H9 (cell line): ENCODE results near the gene SFMBT1. TPM values are rescaled to one million over a fixed set of nuclear protein-coding genes. Genes with fewer than 3 reads are reported as not detected.

Experiments
- DNase-seq: peaks from one replicate; pipeline ENCODE4 v3.0.0-alpha.2; 2017
- H2AFZ ChIP-seq: one replicate; pipeline ENCODE4 v1.6.1; 2013; ENCODE audit warnings: mild to moderate bottlenecking, low read length, control low read depth, moderate library complexity
- H2AK5ac ChIP-seq: 2 replicates; pipeline ENCODE4 v1.6.1; 2013; ENCODE audit warnings: low read length, control low read depth, mixed read lengths; ENCODE audit not compliant: insufficient read length
- H2BK120ac ChIP-seq: one replicate; pipeline ENCODE4 v1.6.1; 2013; ENCODE audit warnings: low read depth, mild to moderate bottlenecking, low read length, control low read depth, inconsistent platforms; ENCODE audit not compliant: poor library complexity, severe bottlenecking
- H2BK12ac ChIP-seq: 2 replicates; pipeline ENCODE4 v1.6.1; 2013; ENCODE audit warnings: low read length, control low read depth, mixed read lengths, low read depth; ENCODE audit not compliant: insufficient read length
- H2BK15ac ChIP-seq: 2 replicates; pipeline ENCODE4 v1.6.1; 2013; ENCODE audit warnings: low read depth, low read length, control low read depth
- H2BK20ac ChIP-seq: one replicate; pipeline ENCODE4 v1.6.1; 2013; ENCODE audit warnings: low read depth, mild to moderate bottlenecking, low read length, control low read depth, inconsistent platforms; ENCODE audit not compliant: poor library complexity, severe bottlenecking
- H2BK5ac ChIP-seq: 2 replicates; pipeline ENCODE4 v1.6.1; 2013; ENCODE audit warnings: low read length, control low read depth, mixed read lengths; ENCODE audit not compliant: insufficient read length
- H3K14ac ChIP-seq: 2 replicates; pipeline ENCODE4 v1.6.1; 2013; ENCODE audit warnings: low read length, control low read depth; ENCODE audit not compliant: insufficient read depth
- H3K18ac ChIP-seq: 2 replicates; pipeline ENCODE4 v1.6.1; 2013; ENCODE audit warnings: low read depth, mild to moderate bottlenecking, mixed read lengths, low read length, control low read depth; ENCODE audit not compliant: insufficient read length
- H3K23ac ChIP-seq: 2 replicates; pipeline ENCODE4 v1.6.1; 2013; ENCODE audit warnings: low read length, control low read depth, mixed read lengths, low read depth; ENCODE audit not compliant: insufficient read length
- H3K23me2 ChIP-seq: 2 replicates; pipeline ENCODE4 v1.6.1; 2013; ENCODE audit warnings: low read depth, mild to moderate bottlenecking, mixed read lengths, low read length, control low read depth; ENCODE audit not compliant: insufficient read length, poor library complexity, severe bottlenecking
- H3K27ac ChIP-seq: 2 replicates; pipeline ENCODE4 v1.5.1; 2013; ENCODE audit warnings: low read length, control low read depth, mixed read lengths, low read depth; ENCODE audit not compliant: insufficient read length
- H3K27me3 ChIP-seq: 2 replicates; pipeline ENCODE4 v1.6.1; 2013; ENCODE audit warnings: low read length, control low read depth, inconsistent platforms; ENCODE audit not compliant: insufficient read depth
- H3K4ac ChIP-seq: 2 replicates; pipeline ENCODE4 v1.6.1; 2013; ENCODE audit warnings: low read depth, mild to moderate bottlenecking, control low read depth, inconsistent platforms, low read length, moderate library complexity
- H3K4me1 ChIP-seq: 2 replicates; pipeline ENCODE4 v1.6.1; 2013; ENCODE audit warnings: low read length, control low read depth, inconsistent platforms; ENCODE audit not compliant: insufficient read depth
- H3K4me2 ChIP-seq: 2 replicates; pipeline ENCODE4 v1.6.1; 2013; ENCODE audit warnings: low read length, control low read depth, mixed read lengths; ENCODE audit not compliant: insufficient read length, insufficient read depth
- H3K56ac ChIP-seq: 2 replicates; pipeline ENCODE4 v1.6.1; 2013; ENCODE audit warnings: low read depth, mild to moderate bottlenecking, mixed read lengths, low read length, control low read depth; ENCODE audit not compliant: insufficient read length
- H3K79me1 ChIP-seq: 2 replicates; pipeline ENCODE4 v1.6.1; 2013; ENCODE audit warnings: low read depth, mild to moderate bottlenecking, moderate library complexity, low read length, control low read depth, inconsistent platforms; ENCODE audit not compliant: insufficient read depth, poor library complexity, severe bottlenecking
- H3K79me2 ChIP-seq: 2 replicates; pipeline ENCODE4 v1.6.1; 2013; ENCODE audit warnings: low read length, control low read depth, inconsistent platforms; ENCODE audit not compliant: insufficient read depth
- H3K9ac ChIP-seq: 2 replicates; pipeline ENCODE4 v1.6.1; 2013; ENCODE audit warnings: low read length, control low read depth, mixed read lengths; ENCODE audit not compliant: insufficient read length; ENCODE audit errors: extremely low read depth
- H3K9me3 ChIP-seq: one replicate; pipeline ENCODE4 v1.6.1; 2013; ENCODE audit warnings: low read depth, low read length, inconsistent platforms; ENCODE audit not compliant: control insufficient read depth
- H3T11ph ChIP-seq: one replicate; pipeline ENCODE4 v1.6.1; 2013; ENCODE audit warnings: mild to moderate bottlenecking, low read length, control low read depth, inconsistent platforms
- H4K20me1 ChIP-seq: one replicate; pipeline ENCODE4 v1.6.1; 2013; ENCODE audit not compliant: control insufficient read depth, insufficient read length, insufficient read depth
- H4K5ac ChIP-seq: 2 replicates; pipeline ENCODE4 v1.6.1; 2013; ENCODE audit warnings: low read depth, mild to moderate bottlenecking, mixed read lengths, low read length, control low read depth; ENCODE audit not compliant: insufficient read length
- H4K8ac ChIP-seq: replicated peaks from 2 replicates; pipeline ENCODE4 v1.6.1; 2013; ENCODE audit warnings: low read length, control low read depth, mixed read lengths, low read depth; ENCODE audit not compliant: insufficient read length
- H4K91ac ChIP-seq: 2 replicates; pipeline ENCODE4 v1.6.1; 2013; ENCODE audit warnings: low read depth, mild to moderate bottlenecking, moderate library complexity, mixed read lengths, low read length, control low read depth; ENCODE audit not compliant: insufficient read length
- H3K27ac Mint-ChIP-seq, 3 experiments: 2 replicates in 2 of 3; 3 replicates in 1 of 3; pipeline ENCODE4 v1.8.0; 2020 to 2021; ENCODE audit warnings: mixed read lengths in 3 of 3, mild to moderate bottlenecking in 1 of 3, moderate library complexity in 1 of 3
- H3K27me3 Mint-ChIP-seq: 2 replicates; pipeline ENCODE4 v1.8.0; 2021; ENCODE audit warnings: low read depth, mild to moderate bottlenecking, moderate library complexity, mixed read lengths
- H3K36me3 Mint-ChIP-seq, 3 experiments: 2 replicates in 2 of 3; 3 replicates in 1 of 3; pipeline ENCODE4 v1.8.0; 2020 to 2021; ENCODE audit warnings: low read depth in 3 of 3, mixed read lengths in 3 of 3; ENCODE audit not compliant: insufficient read depth in 1 of 3
- H3K4me1 Mint-ChIP-seq, 2 experiments: 2 replicates each; pipeline ENCODE4 v1.8.0; 2020; ENCODE audit warnings: mixed read lengths in 2 of 2
- H3K4me3 Mint-ChIP-seq, 2 experiments: 2 replicates in 1 of 2; 3 replicates in 1 of 2; pipeline ENCODE4 v1.8.0; 2020 to 2021; ENCODE audit warnings: mild to moderate bottlenecking in 2 of 2, mixed read lengths in 2 of 2, moderate library complexity in 1 of 2
- H3K9me3 Mint-ChIP-seq, 2 experiments: 2 replicates in 1 of 2; 3 replicates in 1 of 2; pipeline ENCODE4 v1.8.0; 2020; ENCODE audit warnings: mild to moderate bottlenecking in 2 of 2, mixed read lengths in 2 of 2, moderate library complexity in 1 of 2
- WGBS: extraction: QIAGEN DNeasy Blood & Tissue Kit; methylation state at CpG from one replicate; pipeline ENCODE4 v1.1.7; 2013; ENCODE audit warnings: missing lambda C conversion rate, low lambda C conversion rate, mixed read lengths; ENCODE audit not compliant: insufficient read length; ENCODE audit errors: extremely low coverage; 5-methylcytosine and 5-hydroxymethylcytosine counted together
- total RNA-seq: library from RNA; stranded (reverse); gene quantifications from 2 replicates; pipeline ENCODE4 v1.2.1, GENCODE V29; 2021
- TF ChIP-seq, protein P1 (sequence below): fragments of 200-600 bp; sonication (generic); conservative IDR thresholded peaks from 3 replicates; pipeline ENCODE4 v1.8.0; 2021; ENCODE audit warnings: antibody characterized with exemption, mild to moderate bottlenecking

SFMBT1 gene
- total RNA-seq, 1 experiment from 2014 or later = 15.3 TPM

DNA sequence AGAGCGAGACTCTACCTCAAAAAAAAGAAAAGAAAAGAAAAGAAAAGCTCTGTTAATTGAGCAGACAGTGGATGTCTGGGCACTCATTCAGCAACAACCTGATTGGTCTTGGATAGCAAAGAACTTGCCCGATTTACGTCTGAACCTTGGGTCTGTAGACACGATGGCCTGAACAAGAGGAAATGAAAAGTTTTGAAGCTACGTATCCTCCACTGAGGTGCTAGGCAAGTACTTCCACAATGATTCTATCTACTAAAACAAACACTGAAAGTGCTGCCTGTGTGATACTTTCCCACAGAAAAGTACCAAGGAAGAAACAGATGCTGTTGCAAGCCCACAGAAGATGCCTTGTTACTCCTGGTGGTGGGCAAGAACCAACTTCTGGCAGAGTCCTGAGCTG, 189.2 kb downstream of the SFMBT1 start:
- DNase-seq = no peak
- no peak overlapping the region for H3T11ph ChIP-seq
- no peak overlapping the region for H3K4me2 ChIP-seq
- Mint-ChIP-seq H3K36me3 (peaks cover 0 to 6% (median 5%) of the 10 kb centered on the region in 3 experiments; a peak in 4 of 7 replicates), H3K27me3 (no peaks in the 10 kb centered on the region), H3K4me3 (no peak overlapping the region), H3K9me3 (no peaks in the 10 kb centered on the region), H3K27ac (peak overlapping the region in 1 of 3 experiments; percentile 75; a peak in 1 of 7 replicates), H3K4me1 (no peaks in the 10 kb centered on the region)
- no peaks in the 10 kb centered on the region for H3K27me3 ChIP-seq
- no peak overlapping the region for H2BK15ac ChIP-seq
- no peak overlapping the region for H4K8ac ChIP-seq
- no CpG with 5 or more reads among the region's 5 CpGs for WGBS
- H4K20me1 ChIP-seq = no peaks in the 10 kb centered on the region
- no peak overlapping the region for H2AFZ ChIP-seq
- TF ChIP-seq, protein P1, sequence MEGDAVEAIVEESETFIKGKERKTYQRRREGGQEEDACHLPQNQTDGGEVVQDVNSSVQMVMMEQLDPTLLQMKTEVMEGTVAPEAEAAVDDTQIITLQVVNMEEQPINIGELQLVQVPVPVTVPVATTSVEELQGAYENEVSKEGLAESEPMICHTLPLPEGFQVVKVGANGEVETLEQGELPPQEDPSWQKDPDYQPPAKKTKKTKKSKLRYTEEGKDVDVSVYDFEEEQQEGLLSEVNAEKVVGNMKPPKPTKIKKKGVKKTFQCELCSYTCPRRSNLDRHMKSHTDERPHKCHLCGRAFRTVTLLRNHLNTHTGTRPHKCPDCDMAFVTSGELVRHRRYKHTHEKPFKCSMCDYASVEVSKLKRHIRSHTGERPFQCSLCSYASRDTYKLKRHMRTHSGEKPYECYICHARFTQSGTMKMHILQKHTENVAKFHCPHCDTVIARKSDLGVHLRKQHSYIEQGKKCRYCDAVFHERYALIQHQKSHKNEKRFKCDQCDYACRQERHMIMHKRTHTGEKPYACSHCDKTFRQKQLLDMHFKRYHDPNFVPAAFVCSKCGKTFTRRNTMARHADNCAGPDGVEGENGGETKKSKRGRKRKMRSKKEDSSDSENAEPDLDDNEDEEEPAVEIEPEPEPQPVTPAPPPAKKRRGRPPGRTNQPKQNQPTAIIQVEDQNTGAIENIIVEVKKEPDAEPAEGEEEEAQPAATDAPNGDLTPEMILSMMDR = no peak
- no peaks in the 10 kb centered on the region for H3K23me2 ChIP-seq
- no peak overlapping the region for H2BK120ac ChIP-seq
- no peaks in the 10 kb centered on the region for H3K79me1 ChIP-seq
- no peak overlapping the region for H4K5ac ChIP-seq
- H3K18ac ChIP-seq = no peak overlapping the region
- no peak overlapping the region for H3K56ac ChIP-seq
- no peak overlapping the region for H2AK5ac ChIP-seq
- H3K79me2 ChIP-seq = no peaks in the 10 kb centered on the region
- H3K9me3 ChIP-seq = no peaks in the 10 kb centered on the region
- no peak overlapping the region for H3K14ac ChIP-seq
- no peak overlapping the region for H3K9ac ChIP-seq
- no peak overlapping the region for H2BK12ac ChIP-seq
- no peak overlapping the region for H3K23ac ChIP-seq
- no peak overlapping the region for H3K4ac ChIP-seq
- no peak overlapping the region for H4K91ac ChIP-seq
- no peaks in the 10 kb centered on the region for H3K4me1 ChIP-seq
- H3K27ac ChIP-seq = no peak overlapping the region
- H2BK5ac ChIP-seq = no peak overlapping the region
- no peak overlapping the region for H2BK20ac ChIP-seq
